ENCODE measurements around the gene GNPNAT1. TPM values are rescaled to one million over a fixed set of nuclear protein-coding genes. Genes with fewer than 3 reads are reported as not detected.
A peak's percentile ranks its signal among the peaks of the same experiment; 100 is the strongest.

GNPNAT1 gene
- total RNA-seq: 10 to 100 TPM; 31.1 to 33.6 TPM

DNA sequence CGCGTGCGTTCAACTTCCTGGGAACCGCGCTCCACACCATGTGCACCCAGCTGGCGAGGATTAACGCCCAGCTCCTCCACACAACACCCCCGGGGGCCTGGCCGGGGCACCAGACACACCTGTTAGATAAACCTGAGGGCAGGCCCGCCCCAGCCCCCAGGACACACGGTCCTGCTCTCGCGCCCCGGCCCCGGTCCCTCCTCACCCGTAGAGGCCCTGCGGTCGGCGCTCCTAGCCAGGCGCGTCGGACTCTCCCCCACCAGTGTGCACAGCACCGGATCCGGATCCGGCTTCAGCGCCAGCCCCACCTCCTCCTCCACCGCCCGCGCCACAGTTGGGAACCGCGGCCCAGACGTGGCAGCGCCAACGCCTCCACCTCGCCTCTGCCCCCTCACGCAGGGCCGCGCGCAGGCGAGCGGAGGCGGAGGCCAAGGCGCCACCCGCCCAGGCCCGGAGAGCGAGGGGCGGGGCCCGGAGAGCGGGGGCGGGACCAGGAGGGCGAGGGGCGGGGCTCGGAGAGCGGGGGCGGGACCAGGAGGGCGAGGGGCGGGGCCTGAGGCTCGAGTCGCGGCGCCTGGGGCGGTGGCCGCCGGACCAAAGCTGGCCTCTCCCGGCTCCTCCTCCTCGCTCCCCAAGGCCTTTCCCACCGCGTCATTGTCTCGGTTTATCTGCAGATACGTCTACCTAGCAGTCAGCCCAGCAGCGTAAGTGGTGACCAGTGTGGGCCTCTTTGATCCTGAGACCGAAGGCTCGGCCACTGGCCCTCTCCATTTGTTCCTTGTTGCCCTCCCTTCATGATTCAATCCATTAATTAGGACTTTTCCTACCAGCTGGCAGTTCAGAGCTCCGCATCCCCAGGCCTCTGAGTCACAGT is at the start of gene GNPNAT1:
GNPNAT1 (minus strand) TSS at position 385 of the 874 bp plus-strand sequence. CDS start 6,957 bp downstream, outside the sequence.
- peaks cover 33% of the 10 kb centered on the region for H3K4me1 Mint-ChIP-seq
- ChIA-PET POLR2A (no interaction called here), CTCF (interaction anchor here (0.6 to 0.7 kb wide), 2 partner anchors 17 to 80 kb away, joined by 3 to 4 read pairs; no protein-coding TSS in a partner anchor)

GRCh38 chr14:52840877-52841276 is 49.5 kb upstream of the GNPNAT1 start:
- ChIA-PET POLR2A (interaction anchor here (0.7 kb wide), 1 partner anchor 830 kb away, joined by 3 read pairs; no protein-coding TSS in a partner anchor), CTCF (interaction anchor here (1.6 kb wide), 1 partner anchor 8 kb away, joined by 5 read pairs; no protein-coding TSS in a partner anchor)
- intact Hi-C loops (cut with DNase I, micrococcal nuclease): no loop called here
- ATAC-seq (no peak), DNase-seq (no peak)
- Mint-ChIP-seq H3K27ac (no peak overlapping the region), H3K4me3 (no peak overlapping the region), H3K36me3 (ENCODE audit: low read depth) (no peaks in the 10 kb centered on the region), H3K9me3 (ENCODE audit: low read depth) (no peaks in the 10 kb centered on the region), H3K4me1 (no peaks in the 10 kb centered on the region), H3K27me3 (no peaks in the 10 kb centered on the region)

More for the DNA sequence above, at the start of gene GNPNAT1:
- DNase-seq: peak; percentile 90
- H3K4me3 Mint-ChIP-seq: peak within 1 kb of the TSS; percentile 95
- H3K27me3 Mint-ChIP-seq: no peaks in the 10 kb centered on the region
- H3K9me3 Mint-ChIP-seq (ENCODE audit: low read depth): peaks cover under 1% of the 10 kb centered on the region
- peaks cover 5% of the 10 kb centered on the region for H3K36me3 Mint-ChIP-seq (ENCODE audit: low read depth)
- ATAC-seq: peak; percentile 91
- intact Hi-C loops (cut with DNase I, micrococcal nuclease): loop anchor here (1.0 to 10.0 kb wide), 8 partner anchors 49 to 425 kb away; partner anchors contain the start of genes DDHD1 (in 2 of the 2), GPR137C (in 2 of the 2), PSMC6 (in 2 of the 2) and STYX (in 2 of the 2)
- H3K27ac Mint-ChIP-seq: peak within 1 kb of the TSS; percentile 80

DNA sequence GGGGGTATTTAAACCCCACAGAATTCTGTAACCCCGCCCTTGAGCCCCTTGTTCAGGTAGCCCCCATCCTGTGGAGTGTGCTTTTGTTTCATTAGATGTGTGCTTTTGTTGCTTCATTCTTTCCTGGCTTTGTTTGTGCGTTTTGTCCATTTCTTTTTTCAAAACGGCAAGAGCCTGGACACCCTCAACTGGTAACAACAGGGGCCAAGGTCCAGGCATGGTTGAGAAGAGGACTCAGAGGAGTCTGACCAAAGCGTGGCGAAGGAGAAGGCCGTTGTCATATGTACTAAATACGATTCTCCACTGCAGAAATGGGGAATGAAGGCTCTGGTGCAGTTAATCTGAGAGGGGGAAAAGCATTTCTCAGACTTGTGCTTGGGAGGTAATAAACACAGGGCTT is 46.0 kb upstream of the GNPNAT1 start:
- ATAC-seq (no peak), DNase-seq (no peak)
- Mint-ChIP-seq H3K4me3 (no peak overlapping the region), H3K9me3 (ENCODE audit: low read depth) (no peaks in the 10 kb centered on the region), H3K36me3 (ENCODE audit: low read depth) (no peaks in the 10 kb centered on the region), H3K27me3 (no peaks in the 10 kb centered on the region), H3K4me1 (no peaks in the 10 kb centered on the region), H3K27ac (no peak overlapping the region)
- POLR2A ChIA-PET: no interaction called here
- CTCF ChIA-PET: no interaction called here
- intact Hi-C loops (cut with DNase I, micrococcal nuclease): no loop called here

DNA sequence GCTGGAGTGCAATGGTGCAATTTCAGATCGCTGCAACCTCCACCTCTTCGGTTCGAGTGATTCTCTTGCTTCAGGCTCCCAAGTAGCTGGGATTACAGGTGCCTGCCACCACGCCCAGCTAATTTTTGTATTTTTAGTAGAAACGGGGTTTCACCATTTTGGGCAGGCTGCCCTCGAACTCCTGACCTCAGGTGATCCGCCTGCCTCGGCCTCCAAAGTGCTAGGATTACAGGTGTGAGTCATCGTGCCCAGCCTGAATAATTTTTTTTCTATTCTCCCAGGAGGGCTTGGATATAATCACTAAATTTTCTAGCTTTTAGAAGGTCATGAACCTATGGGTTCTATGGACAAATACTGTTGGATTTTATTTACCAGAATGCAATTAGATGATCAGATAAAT is 44.7 kb upstream of the GNPNAT1 start:
- POLR2A ChIA-PET: no interaction called here
- ATAC-seq (no peak), DNase-seq (no peak)
- H3K27ac Mint-ChIP-seq: no peak overlapping the region
- CTCF ChIA-PET: interaction anchor here (0.6 kb wide), 1 partner anchor 513 kb away, joined by 3 read pairs; no protein-coding TSS in a partner anchor
- no peaks in the 10 kb centered on the region for H3K9me3 Mint-ChIP-seq (ENCODE audit: low read depth)
- H3K27me3 Mint-ChIP-seq: no peaks in the 10 kb centered on the region
- no peaks in the 10 kb centered on the region for H3K36me3 Mint-ChIP-seq (ENCODE audit: low read depth)
- intact Hi-C loops (cut with DNase I, micrococcal nuclease): no loop called here
- no peaks in the 10 kb centered on the region for H3K4me1 Mint-ChIP-seq
- no peak overlapping the region for H3K4me3 Mint-ChIP-seq

DNA sequence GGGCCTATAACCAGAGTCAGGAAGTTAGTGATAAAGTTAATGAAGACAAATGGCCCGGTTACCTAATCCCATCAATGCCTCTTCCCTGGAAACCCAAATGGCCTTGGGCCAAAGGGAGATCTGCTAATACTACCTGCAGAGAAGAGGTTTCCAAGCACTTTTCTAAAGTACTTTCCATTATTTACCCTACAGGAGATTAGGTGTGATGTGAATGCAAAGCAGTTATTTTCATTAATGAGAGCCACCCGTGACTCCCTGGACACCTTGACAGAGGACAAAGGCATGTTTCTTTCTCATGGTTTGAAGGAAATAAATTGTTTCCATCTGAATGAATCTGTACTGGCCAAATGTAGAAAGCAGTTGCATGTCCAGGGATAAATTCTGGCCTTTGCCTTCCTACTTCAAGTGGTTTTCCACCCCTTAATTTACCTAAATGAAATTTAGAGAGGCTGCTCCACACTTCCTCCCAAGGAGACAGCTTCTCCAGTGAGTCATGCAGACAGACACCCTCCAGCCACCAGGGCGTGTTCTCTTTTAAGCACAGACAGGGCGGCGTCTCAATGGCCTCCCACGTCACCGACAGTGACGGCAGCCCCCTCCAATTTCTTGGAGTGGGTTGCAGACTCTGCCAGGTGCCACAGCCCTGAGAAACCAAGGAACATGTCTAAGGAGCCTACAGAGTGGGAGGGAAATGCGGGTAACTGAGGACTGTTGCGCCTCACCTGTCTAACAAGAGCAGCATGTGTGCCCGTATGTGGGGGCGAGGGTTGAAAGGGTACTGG is 43.9 kb upstream of the GNPNAT1 start:
- Mint-ChIP-seq H3K36me3 (ENCODE audit: low read depth) (no peaks in the 10 kb centered on the region), H3K4me1 (no peaks in the 10 kb centered on the region), H3K4me3 (no peak overlapping the region), H3K27me3 (no peaks in the 10 kb centered on the region), H3K9me3 (ENCODE audit: low read depth) (no peaks in the 10 kb centered on the region), H3K27ac (no peak overlapping the region)
- POLR2A ChIA-PET: no interaction called here
- DNase-seq (no peak), ATAC-seq (no peak)
- intact Hi-C loops (cut with DNase I, micrococcal nuclease): no loop called here
- CTCF ChIA-PET: interaction anchor here (0.6 kb wide), 2 partner anchors 148 to 847 kb away, joined by 3 read pairs; no protein-coding TSS in a partner anchor

DNA sequence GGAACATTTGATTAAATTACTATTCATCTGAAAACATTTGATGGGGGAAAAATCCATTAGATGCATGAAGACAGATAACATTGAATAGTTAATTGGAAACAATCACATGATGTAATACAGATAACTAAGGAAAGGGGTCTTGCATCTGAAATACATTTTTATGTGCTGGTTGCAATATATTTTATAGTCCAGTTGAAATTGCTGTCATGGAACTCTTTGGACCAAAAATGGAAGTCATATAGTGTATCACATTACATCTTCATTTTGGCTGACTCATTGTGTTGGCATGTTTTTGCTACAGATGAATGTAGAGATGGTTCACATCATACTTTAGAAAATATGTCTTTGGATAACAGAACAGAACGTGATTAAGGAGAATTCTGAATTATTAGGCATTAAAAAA is 43.0 kb upstream of the GNPNAT1 start:
- ChIA-PET CTCF (interaction anchor here (0.6 kb wide), 3 partner anchors 9 to 848 kb away, joined by 3 read pairs; no protein-coding TSS in a partner anchor), POLR2A (no interaction called here)
- DNase-seq: no peak
- intact Hi-C loops (cut with DNase I, micrococcal nuclease): no loop called here
- Mint-ChIP-seq H3K4me1 (no peaks in the 10 kb centered on the region), H3K27ac (no peak overlapping the region), H3K4me3 (no peak overlapping the region), H3K36me3 (ENCODE audit: low read depth) (no peaks in the 10 kb centered on the region), H3K27me3 (no peaks in the 10 kb centered on the region), H3K9me3 (ENCODE audit: low read depth) (no peaks in the 10 kb centered on the region)
- no peak for ATAC-seq

GRCh38 chr14:52833891-52834290 is 42.5 kb upstream of the GNPNAT1 start:
- ChIA-PET CTCF (interaction anchor here (0.6 kb wide), 1 partner anchor 10 kb away, joined by 3 read pairs; no protein-coding TSS in a partner anchor), POLR2A (no interaction called here)
- H3K27ac Mint-ChIP-seq: no peak overlapping the region
- H3K4me3 Mint-ChIP-seq: no peak overlapping the region
- intact Hi-C loops (cut with DNase I, micrococcal nuclease): no loop called here
- H3K4me1 Mint-ChIP-seq: no peaks in the 10 kb centered on the region
- H3K36me3 Mint-ChIP-seq (ENCODE audit: low read depth): no peaks in the 10 kb centered on the region
- H3K27me3 Mint-ChIP-seq: no peaks in the 10 kb centered on the region
- ATAC-seq (no peak), DNase-seq (no peak)
- no peaks in the 10 kb centered on the region for H3K9me3 Mint-ChIP-seq (ENCODE audit: low read depth)

DNA sequence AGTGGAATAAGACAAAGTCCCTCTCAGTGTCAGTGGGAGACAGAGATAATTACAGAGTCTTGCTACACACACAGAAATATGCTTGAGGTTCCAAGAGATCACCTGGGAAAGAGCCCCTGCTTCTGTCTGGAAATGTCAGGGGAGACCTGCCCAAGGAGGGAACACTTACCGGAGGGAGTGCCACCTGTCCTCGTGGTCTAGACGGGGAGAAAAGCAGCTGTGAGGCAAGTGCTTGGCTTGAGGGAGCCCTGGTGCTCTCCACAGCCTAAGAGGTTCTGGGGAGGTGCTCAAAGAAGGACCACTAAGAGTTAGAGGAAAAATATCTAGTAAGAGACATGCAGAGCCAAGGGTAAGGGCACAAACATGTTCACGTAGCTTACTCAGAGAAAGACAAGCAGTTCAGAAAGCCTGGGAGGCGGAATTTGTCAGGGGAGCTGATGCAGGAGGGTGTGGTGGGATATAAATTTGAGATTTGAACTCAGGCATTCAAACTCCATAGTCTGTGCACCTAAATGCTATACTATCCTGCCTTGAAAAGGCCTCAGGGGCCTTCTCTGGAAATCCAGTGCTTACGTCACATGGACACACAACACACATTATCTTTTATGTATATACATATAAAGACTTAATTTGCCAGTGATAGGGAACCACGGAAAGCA is 38.2 kb upstream of the GNPNAT1 start:
- Mint-ChIP-seq H3K4me1 (peaks cover under 1% of the 10 kb centered on the region), H3K36me3 (ENCODE audit: low read depth) (no peaks in the 10 kb centered on the region), H3K9me3 (ENCODE audit: low read depth) (no peaks in the 10 kb centered on the region), H3K4me3 (no peak overlapping the region), H3K27me3 (no peaks in the 10 kb centered on the region), H3K27ac (no peak overlapping the region)
- ChIA-PET CTCF (interaction anchor here (0.7 to 1.6 kb wide), 5 partner anchors 16 to 476 kb away, joined by 3 to 5 read pairs (median 4); no protein-coding TSS in a partner anchor), POLR2A (no interaction called here)
- no peak for DNase-seq
- intact Hi-C loops (cut with DNase I, micrococcal nuclease): no loop called here
- ATAC-seq: no peak

- no peak for ATAC-seq
- no peak for DNase-seq
- Mint-ChIP-seq H3K27ac (no peak overlapping the region), H3K4me3 (no peak overlapping the region), H3K4me1 (peaks cover 3% of the 10 kb centered on the region), H3K27me3 (peaks cover 3% of the 10 kb centered on the region), H3K36me3 (ENCODE audit: low read depth) (no peaks in the 10 kb centered on the region), H3K9me3 (ENCODE audit: low read depth) (no peaks in the 10 kb centered on the region)
- ChIA-PET POLR2A (no interaction called here), CTCF (interaction anchor here (0.6 kb wide), 1 partner anchor 532 kb away, joined by 3 read pairs; no protein-coding TSS in a partner anchor)
- intact Hi-C loops (cut with DNase I, micrococcal nuclease): no loop called here
Measured at GRCh38 chr14:52827426-52827825, 36.0 kb upstream of the GNPNAT1 start.

DNA sequence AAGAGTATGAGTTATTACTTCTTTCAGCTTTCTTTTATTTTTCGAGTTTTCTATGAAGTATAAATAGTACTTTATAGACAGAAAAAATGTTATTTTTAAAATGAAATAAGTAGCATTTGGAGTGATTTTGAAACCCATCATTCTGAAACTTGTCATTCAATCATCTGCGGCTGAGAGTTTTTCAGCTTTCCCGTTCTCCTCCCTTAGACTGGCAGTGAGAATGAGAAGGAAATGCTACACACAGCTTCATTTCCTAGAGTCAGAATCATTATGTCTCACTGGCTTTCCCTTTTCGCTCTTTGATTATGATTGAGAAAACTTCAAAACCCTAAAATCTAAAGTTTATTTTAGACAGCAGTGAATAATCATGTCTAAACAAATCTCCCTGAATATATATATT is 33.7 kb upstream of the GNPNAT1 start:
- Mint-ChIP-seq H3K4me3 (no peak overlapping the region), H3K27me3 (peaks cover 3% of the 10 kb centered on the region), H3K9me3 (ENCODE audit: low read depth) (no peaks in the 10 kb centered on the region), H3K36me3 (ENCODE audit: low read depth) (no peaks in the 10 kb centered on the region), H3K4me1 (peaks cover 3% of the 10 kb centered on the region), H3K27ac (no peak overlapping the region)
- ChIA-PET POLR2A (interaction anchor here (0.8 kb wide), 1 partner anchor 1135 kb away, joined by 3 read pairs; no protein-coding TSS in a partner anchor), CTCF (interaction anchor here (0.6 to 6.8 kb wide), 14 partner anchors 8 to 501 kb away, joined by 3 to 54 read pairs (median 4); no protein-coding TSS in a partner anchor)
- intact Hi-C loops (cut with DNase I, micrococcal nuclease): no loop called here
- ATAC-seq (peak; percentile 57), DNase-seq (no peak)

Measured in activated CD4-positive, alpha-beta T cell treated with anti-CD3 and anti-CD28 coated beads for 36 hours (primary cell).